Measurements from ENCODE around the gene GNG8. TPM values are rescaled to one million over a fixed set of nuclear protein-coding genes. Genes with fewer than 3 reads are reported as not detected.

GNG8 gene
- total RNA-seq, 4 donors from 2014 or later = not detected

DNA sequence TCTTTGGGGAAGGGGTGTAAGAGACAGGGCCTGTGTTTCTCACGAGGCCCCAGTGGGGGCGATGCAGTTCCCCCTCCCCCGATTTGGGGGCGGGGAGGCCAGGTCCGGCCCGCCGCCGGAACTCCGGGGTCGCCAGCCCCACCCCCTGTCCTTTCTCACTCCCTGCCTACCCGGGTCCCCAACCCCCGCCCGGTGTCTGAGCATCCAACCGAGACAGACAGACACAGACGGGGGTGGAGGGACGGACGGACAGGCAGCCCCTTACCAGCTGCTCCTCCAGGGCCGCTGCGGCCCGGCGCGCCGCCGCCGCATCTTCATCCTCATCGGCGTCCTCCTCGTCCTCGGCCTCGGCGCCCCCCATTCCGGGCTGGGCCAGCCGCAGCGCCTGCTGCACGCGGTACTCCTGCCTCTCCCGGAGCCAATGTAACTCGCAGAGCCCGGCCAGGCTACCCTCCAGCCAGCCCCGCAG lies 24.6 kb upstream of the GNG8 start:
- peak in 1 of 2 donors; percentile 17 for TF ChIP-seq POLR2A (IDR thresholded peaks at IDR 0.05)
- TF ChIP-seq, protein P1, sequence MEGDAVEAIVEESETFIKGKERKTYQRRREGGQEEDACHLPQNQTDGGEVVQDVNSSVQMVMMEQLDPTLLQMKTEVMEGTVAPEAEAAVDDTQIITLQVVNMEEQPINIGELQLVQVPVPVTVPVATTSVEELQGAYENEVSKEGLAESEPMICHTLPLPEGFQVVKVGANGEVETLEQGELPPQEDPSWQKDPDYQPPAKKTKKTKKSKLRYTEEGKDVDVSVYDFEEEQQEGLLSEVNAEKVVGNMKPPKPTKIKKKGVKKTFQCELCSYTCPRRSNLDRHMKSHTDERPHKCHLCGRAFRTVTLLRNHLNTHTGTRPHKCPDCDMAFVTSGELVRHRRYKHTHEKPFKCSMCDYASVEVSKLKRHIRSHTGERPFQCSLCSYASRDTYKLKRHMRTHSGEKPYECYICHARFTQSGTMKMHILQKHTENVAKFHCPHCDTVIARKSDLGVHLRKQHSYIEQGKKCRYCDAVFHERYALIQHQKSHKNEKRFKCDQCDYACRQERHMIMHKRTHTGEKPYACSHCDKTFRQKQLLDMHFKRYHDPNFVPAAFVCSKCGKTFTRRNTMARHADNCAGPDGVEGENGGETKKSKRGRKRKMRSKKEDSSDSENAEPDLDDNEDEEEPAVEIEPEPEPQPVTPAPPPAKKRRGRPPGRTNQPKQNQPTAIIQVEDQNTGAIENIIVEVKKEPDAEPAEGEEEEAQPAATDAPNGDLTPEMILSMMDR (IDR thresholded peaks at IDR 0.05) = no peak
- Histone ChIP-seq H3K27ac (peak overlapping the region; percentile 54 to 87 (median 80)), H3K4me3 (peak overlapping the region; percentile 47 to 91 (median 64)), H3K9me3 (no peaks in the 10 kb centered on the region), H3K36me3 (no peaks in the 10 kb centered on the region), H3K4me1 (peaks cover 0 to 35% (median 20%) of the 10 kb centered on the region in 4 donors), H3K27me3 (no peaks in the 10 kb centered on the region)
- DNase-seq (ENCODE audit: low spot score in 2 of 2) = no peak
- WGBS, 2 donors = 0% methylated on average over 10 to 33 of the region's 40 CpGs

DNA sequence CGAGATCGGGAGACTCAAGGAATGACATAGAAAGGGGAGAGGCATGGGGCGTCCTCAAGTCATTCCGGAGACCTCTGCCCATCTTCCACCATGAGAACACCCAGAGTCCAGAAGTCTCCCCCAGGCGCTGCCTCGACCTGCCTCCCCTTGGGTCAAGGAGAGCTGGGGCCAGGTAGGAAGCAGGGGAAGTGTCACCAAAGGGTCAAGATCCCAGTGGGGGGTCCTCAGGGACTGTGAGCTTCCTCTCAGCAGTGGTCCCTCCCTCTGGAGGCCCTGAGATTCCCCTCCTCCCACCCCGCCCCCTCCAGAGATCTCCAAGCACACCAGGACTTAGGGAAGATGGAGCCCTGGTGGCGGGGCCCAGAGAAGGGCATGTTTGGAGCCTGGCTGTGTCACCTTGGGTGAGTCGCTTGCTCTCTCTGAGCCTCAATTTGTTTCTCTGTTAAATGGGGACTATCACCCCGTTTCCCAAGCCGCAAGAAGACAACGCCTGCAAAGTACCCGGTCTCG lies 24.1 kb upstream of the GNG8 start:
- no peak for DNase-seq (ENCODE audit: low spot score in 2 of 2)
- H3K27ac ChIP-seq = peak overlapping the region; percentile 54 to 87 (median 70)
- peaks cover 0 to 40% (median 20%) of the 10 kb centered on the region in 4 donors for H3K4me1 ChIP-seq
- H3K27me3 ChIP-seq = no peaks in the 10 kb centered on the region
- whole genome bisulfite sequencing, 2 donors = 2 to 4% methylated on average over 12 to 14 of the region's 14 CpGs
- H3K9me3 ChIP-seq = no peaks in the 10 kb centered on the region
- peak overlapping the region; percentile 47 to 91 (median 64) for H3K4me3 ChIP-seq
- H3K36me3 ChIP-seq = no peaks in the 10 kb centered on the region
- no peak for TF ChIP-seq EP300 (IDR thresholded peaks at IDR 0.05)
- TF ChIP-seq, protein P1 (IDR thresholded peaks at IDR 0.05) = no peak
- no peak for TF ChIP-seq POLR2A (IDR thresholded peaks at IDR 0.05)

DNA sequence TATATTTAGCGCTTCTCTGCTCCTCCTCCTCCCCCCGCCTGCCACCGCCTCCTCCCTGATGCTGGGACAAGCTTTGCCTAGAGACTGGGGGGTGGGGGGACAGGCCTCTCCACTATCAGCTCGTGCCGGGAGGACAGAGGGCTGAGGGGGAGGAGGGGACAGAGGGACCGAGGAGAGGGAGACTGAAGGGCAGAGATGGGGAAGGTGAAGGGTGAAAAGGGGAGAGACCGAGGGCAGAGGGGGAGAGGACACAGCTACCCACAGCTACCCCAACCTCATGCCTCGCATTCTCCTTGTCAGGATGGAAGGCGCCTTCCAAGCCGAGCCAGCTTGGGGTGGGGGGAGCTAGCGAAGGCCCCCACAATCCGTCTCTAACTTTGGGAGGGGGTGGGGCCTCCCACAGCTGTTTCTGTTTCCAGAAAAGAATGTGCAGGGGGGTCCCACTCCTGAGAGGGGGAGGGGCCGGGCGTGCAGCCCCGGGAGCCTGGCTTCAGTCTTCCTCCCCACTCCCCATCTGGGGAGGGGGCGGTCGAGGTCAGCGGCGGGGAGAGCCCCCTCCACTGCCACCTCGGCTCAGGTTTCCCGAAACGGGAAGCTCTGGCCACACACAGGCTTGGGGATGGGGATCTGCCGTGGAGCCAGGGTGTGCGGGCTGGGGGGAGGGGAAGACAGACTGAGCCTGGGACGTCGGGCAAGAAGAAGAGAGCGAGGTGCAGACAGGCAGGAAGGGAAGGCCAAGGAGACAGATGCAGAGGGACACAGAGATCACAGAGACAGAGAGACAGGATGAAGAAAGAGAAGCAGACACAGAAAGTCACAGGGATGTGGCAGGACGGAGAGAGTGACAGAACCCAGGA lies 23.4 kb upstream of the GNG8 start:
- Histone ChIP-seq H3K4me3 (peak overlapping the region; percentile 47 to 91 (median 64)), H3K27ac (peak overlapping the region; percentile 54 to 87 (median 70)), H3K27me3 (no peaks in the 10 kb centered on the region), H3K9me3 (no peaks in the 10 kb centered on the region), H3K36me3 (no peaks in the 10 kb centered on the region), H3K4me1 (peaks cover 0 to 47% (median 25%) of the 10 kb centered on the region in 4 donors)
- 3 to 5% methylated on average over 25 to 28 of the region's 28 CpGs for WGBS, 2 donors
- DNase-seq (ENCODE audit: low spot score in 2 of 2) = peak in 1 of 2 donors; percentile 33
- TF ChIP-seq, protein P1 (IDR thresholded peaks at IDR 0.05) = no peak
- TF ChIP-seq EP300 (IDR thresholded peaks at IDR 0.05) (no peak), POLR2A (IDR thresholded peaks at IDR 0.05) (no peak)

DNA sequence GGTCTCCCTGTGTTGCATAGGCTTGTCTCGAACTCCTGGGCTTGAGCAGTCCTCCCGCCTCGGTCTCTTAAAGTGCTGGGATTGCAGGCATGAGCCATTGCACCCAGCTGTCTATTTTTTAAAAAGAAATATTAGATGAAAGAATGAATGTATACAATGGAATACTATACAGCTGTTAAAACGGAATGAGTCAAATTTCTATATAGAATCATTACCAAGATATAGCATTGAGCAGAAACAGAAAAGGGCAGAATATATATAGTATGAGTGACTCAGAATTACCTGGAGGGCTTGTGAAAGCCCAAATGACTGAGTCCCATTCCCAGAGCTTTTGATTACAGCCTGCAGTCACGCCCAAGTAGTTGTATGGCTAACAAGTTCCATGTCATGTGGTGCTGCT lies 20.5 kb upstream of the GNG8 start:
- Histone ChIP-seq H3K4me1 (peaks cover 0 to 49% (median 25%) of the 10 kb centered on the region in 4 donors), H3K36me3 (no peaks in the 10 kb centered on the region), H3K4me3 (no peak overlapping the region), H3K27ac (no peak overlapping the region), H3K9me3 (no peaks in the 10 kb centered on the region), H3K27me3 (no peaks in the 10 kb centered on the region)
- TF ChIP-seq EP300 (IDR thresholded peaks at IDR 0.05) = no peak
- TF ChIP-seq POLR2A (IDR thresholded peaks at IDR 0.05) = no peak
- TF ChIP-seq, protein P1 (IDR thresholded peaks at IDR 0.05) = no peak
- WGBS, 2 donors = 94 to 98% methylated on average over 5 of the region's 5 CpGs
- no peak for DNase-seq (ENCODE audit: low spot score in 2 of 2)

DNA sequence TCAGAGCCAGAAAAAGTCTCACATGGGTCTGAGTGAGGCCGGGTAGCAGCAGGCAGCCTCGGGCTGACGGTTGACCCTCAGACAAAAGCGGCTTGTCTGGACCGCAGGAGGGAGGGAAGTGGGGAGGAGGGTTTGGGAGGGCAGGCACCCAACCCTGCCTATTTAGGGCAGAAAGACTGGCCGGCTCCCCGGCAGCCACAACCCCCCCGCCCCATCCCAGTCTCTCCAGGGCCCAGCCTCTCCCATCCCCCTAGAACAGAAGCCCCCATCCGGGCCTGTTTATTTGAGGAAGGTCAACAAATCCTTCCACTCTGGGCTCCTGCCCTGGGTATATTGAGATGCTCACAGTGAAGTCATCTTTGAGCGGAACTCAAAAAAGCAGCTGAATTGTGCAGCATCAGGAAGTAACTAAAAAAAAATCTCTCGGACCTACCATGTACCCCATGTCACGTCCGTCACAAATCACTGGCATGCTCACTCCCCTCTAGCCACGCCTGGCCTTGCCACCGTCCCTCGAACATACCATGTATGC lies 18.7 kb upstream of the GNG8 start:
- TF ChIP-seq POLR2A (IDR thresholded peaks at IDR 0.05) = no peak
- TF ChIP-seq EP300 (IDR thresholded peaks at IDR 0.05) = no peak
- TF ChIP-seq, protein P1 (IDR thresholded peaks at IDR 0.05) = no peak
- no peaks in the 10 kb centered on the region for H3K27me3 ChIP-seq
- peak overlapping the region; percentile 55 to 90 (median 78) for H3K27ac ChIP-seq
- peaks cover 0 to 36% (median 15%) of the 10 kb centered on the region in 4 donors for H3K4me1 ChIP-seq
- DNase-seq (ENCODE audit: low spot score in 2 of 2) = no peak
- WGBS, 2 donors = 20 to 22% methylated on average over 13 to 16 of the region's 16 CpGs
- no peaks in the 10 kb centered on the region for H3K9me3 ChIP-seq
- H3K4me3 ChIP-seq = no peak overlapping the region
- H3K36me3 ChIP-seq = no peaks in the 10 kb centered on the region
